Measurements from ENCODE around the gene ITGB2. TPM values are rescaled to one million over a fixed set of nuclear protein-coding genes. Genes with fewer than 3 reads are reported as not detected.
"Not testable (repeated sequence)": the region's sequence is repeated elsewhere in the genome, so short reads cannot be mapped to it uniquely, and the experiment has no call there.

ITGB2 gene
- total RNA-seq, 2 donors from 2014 or later = 13.1 to 27.1 TPM

DNA sequence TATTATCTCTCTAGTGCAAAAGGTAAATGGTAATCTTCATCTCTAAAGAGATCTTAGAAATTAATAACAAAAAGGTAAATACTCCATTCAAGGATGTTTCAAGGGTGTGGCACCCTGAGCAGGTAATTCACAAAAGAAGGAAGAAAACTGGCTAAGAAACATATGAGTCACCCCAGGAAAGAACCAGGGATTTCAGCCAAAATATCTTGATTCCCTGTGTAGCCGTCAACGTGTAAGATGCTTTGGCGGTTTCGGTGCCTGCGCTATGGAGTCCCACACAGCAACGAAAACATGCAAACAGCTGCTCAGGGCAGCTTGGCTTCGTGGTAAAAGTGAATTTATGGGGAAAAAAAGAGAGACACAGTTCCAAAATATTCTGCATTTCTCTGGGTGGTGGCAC, 3.7 kb downstream of the ITGB2 start:
- Histone ChIP-seq H3K27ac (no peak overlapping the region), H3K27me3 (no peaks in the 10 kb centered on the region), H3K4me1 (peaks cover 5% of the 10 kb centered on the region), H3K9me3 (no peaks in the 10 kb centered on the region), H3K36me3 (no peaks in the 10 kb centered on the region), H3K9ac (ENCODE audit: low read depth in 2 of 2, low read length in 2 of 2) (no peak overlapping the region), H3K4me3 (no peak overlapping the region)
- TF ChIP-seq CTCF (IDR thresholded peaks at IDR 0.05) = no peak
- intact Hi-C loops (cut with DNase I) = loop anchor here (10.0 kb wide), 1 partner anchor 112 kb away; the partner anchor contains the start of gene UBE2G2
- no peak for DNase-seq

DNA sequence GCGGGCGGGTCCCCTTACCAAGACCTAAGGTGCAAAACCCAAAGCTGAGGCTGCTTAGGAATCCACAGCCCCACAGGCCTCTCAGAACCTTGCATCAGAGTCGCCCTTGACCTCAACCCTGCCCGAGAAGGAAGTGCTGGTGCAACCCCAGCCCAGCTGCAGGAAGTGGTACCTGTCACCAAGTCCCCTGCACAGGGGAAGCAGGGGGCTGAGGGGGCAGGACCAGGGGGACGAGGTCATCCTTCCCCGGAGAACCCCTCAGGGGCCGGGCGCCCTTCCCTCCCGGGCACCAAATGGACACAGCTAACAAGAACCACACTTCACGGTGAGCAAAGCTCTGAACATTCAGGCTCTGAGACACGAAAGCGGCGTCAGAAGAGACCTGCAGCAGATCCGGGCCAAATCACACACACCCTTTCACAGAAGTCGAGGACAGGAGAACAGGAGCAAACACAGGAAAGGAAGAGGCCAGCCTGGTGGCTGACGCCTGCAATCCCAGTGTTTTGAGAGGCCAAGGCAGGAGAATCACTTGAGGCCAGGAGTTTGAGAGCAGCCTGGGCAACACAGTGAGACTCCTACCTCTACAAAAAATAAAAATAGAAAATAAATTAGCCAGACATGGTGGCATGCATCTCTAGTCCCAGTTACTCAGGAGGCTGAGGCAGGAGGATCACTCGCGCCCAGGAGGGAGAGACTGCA, 6.4 kb downstream of the ITGB2 start:
- no peaks in the 10 kb centered on the region for H3K36me3 ChIP-seq
- TF ChIP-seq CTCF (IDR thresholded peaks at IDR 0.05) = no peak
- H3K9ac ChIP-seq (ENCODE audit: low read depth in 2 of 2, low read length in 2 of 2) = peak overlapping the region; percentile 19 to 24
- peak overlapping the region; percentile 6 for H3K27ac ChIP-seq
- intact Hi-C loops (cut with DNase I) = loop anchor here (10.0 kb wide), 1 partner anchor 110 kb away; the partner anchor contains the start of gene UBE2G2
- no peaks in the 10 kb centered on the region for H3K27me3 ChIP-seq
- no peaks in the 10 kb centered on the region for H3K9me3 ChIP-seq
- no peak for DNase-seq
- H3K4me3 ChIP-seq = no peak overlapping the region
- H3K4me1 ChIP-seq = peaks cover 19% of the 10 kb centered on the region

- no peaks in the 10 kb centered on the region for H3K9me3 ChIP-seq
- H3K27ac ChIP-seq = peak overlapping the region; percentile 25
- no peak for TF ChIP-seq CTCF (IDR thresholded peaks at IDR 0.05)
- H3K4me3 ChIP-seq = no peak overlapping the region
- peaks cover 19% of the 10 kb centered on the region for H3K4me1 ChIP-seq
- no peaks in the 10 kb centered on the region for H3K36me3 ChIP-seq
- intact Hi-C loops (cut with DNase I) = loop anchor here (10.0 kb wide), 1 partner anchor 109 kb away; the partner anchor contains the start of gene UBE2G2
- no peak for DNase-seq
- no peaks in the 10 kb centered on the region for H3K27me3 ChIP-seq
- peak overlapping the region; percentile 3 to 24 for H3K9ac ChIP-seq (ENCODE audit: low read depth in 2 of 2, low read length in 2 of 2)
Observed at GRCh38 chr21:44913425-44914175, 7.1 kb downstream of the ITGB2 start.

- Histone ChIP-seq H3K27ac (peak overlapping the region; percentile 42), H3K4me1 (peaks cover 19% of the 10 kb centered on the region), H3K9ac (ENCODE audit: low read depth in 2 of 2, low read length in 2 of 2) (peak overlapping the region in 1 of 2 donors; percentile 3)
- not testable (repeated sequence) for H3K27me3 ChIP-seq, DNase-seq, H3K4me3 ChIP-seq, H3K36me3 ChIP-seq, H3K9me3 ChIP-seq
- intact Hi-C loops (cut with DNase I) = loop anchor here (10.0 kb wide), 1 partner anchor 108 kb away; the partner anchor contains the start of gene UBE2G2
Observed at GRCh38 chr21:44912506-44913412, 7.9 kb downstream of the ITGB2 start.

- DNase-seq = peak; percentile 54
- Histone ChIP-seq H3K36me3 (no peaks in the 10 kb centered on the region), H3K4me1 (peaks cover 19% of the 10 kb centered on the region), H3K9ac (ENCODE audit: low read depth in 2 of 2, low read length in 2 of 2) (peak overlapping the region in 1 of 2 donors; percentile 16), H3K27ac (peak overlapping the region; percentile 42), H3K9me3 (no peaks in the 10 kb centered on the region), H3K4me3 (no peak overlapping the region), H3K27me3 (no peaks in the 10 kb centered on the region)
- no peak for TF ChIP-seq CTCF (IDR thresholded peaks at IDR 0.05)
- intact Hi-C loops (cut with DNase I) = loop anchor here (10.0 kb wide), 1 partner anchor 107 kb away; the partner anchor contains the start of gene UBE2G2
Observed at GRCh38 chr21:44912158-44912473, 8.6 kb downstream of the ITGB2 start.
